Melanocyte of skin (primary cell): ENCODE measurements around the gene ATP1A2. TPM values are rescaled to one million over a fixed set of nuclear protein-coding genes. Genes with fewer than 3 reads are reported as not detected.

Source experiments
- total RNA-seq, 2 donors: library from RNA; depleted of rRNA; stranded (reverse); fragments of >200 nt; gene quantifications; 2 replicates each; pipeline ENCODE4 v1.2.3, GENCODE V29; 2012

The ATP1A2 gene
- total RNA-seq = not detected

DNA sequence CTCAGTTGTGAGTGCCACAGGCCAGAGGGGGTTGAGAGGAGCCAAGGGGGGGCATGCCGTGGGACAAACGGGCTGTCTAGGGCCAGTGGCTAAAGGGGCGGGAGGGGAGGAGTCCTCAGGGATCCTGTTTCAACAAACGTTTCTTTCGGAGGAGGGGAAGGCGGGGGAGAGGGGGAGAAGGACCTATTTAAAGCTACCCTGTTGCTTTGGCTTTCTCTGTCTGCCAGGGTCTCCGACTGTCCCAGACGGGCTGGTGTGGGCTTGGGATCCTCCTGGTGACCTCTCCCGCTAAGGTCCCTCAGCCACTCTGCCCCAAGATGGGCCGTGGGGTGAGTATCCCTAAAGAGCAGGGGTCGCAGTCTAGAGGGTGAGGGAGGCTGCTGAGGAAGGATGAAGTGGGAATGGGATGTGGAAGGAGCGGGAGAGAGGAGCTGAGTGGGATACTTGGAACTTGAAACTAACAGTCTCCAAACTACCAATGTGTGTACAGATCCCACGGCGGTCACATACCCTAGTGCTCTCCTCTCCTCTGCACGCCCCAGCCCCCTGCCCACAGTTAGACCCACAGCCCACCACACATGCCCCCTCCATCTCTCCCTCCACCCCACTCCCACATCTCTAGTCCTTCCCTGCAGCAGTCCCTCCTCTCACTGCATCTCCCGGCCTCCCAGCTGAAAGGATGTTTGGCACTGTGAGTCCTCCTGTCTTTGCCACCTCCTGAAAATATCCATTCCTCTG, at the start of gene ATP1A2:
Gene ATP1A2, plus strand, starts transcription at position 215 of the 738 bp plus-strand sequence. Its CDS starts 103 bp downstream, at position 318.

DNA sequence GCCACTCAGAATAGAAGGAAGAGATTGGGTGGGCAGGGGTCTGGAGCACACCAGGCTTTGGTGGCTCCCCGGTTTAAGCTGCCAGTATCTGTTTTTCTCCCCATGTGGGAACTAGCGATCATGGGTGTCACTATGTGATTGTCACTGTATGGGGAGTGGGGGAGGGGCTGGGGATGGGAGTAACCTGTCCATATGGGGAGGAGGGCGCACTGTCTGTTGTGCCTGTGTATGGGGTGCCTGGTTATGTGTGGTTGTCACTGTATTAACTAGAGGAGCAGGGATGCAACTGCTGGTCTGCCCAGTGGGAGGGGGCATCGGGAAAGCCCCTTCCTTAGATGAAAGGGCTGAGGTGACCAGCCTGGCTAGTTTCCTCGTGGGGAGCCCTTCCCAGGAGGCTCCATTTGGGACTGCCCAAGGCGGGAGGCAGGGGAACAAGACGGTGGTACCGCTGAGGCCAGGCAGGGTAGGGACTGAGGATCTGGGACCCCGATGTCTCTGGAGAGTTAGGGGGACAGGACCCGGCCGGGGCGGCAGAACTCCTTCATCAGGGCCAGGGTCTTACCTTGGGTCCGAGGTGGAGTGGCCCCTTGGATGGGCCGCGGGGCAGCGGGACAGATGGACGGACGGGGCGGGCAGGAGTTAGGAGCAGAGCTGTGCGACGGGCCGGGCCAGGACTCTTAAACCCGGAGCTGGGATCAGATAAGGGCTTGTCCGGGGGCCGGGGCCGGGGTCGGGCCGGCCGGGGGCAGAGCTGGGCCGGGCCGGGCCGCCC, 45.9 kb upstream of the ATP1A2 start, which contains the start of gene KCNJ10:
Gene KCNJ10, minus strand, starts transcription at position 701 of the 772 bp plus-strand sequence. CDS start 27,628 bp downstream, outside the sequence.

DNA sequence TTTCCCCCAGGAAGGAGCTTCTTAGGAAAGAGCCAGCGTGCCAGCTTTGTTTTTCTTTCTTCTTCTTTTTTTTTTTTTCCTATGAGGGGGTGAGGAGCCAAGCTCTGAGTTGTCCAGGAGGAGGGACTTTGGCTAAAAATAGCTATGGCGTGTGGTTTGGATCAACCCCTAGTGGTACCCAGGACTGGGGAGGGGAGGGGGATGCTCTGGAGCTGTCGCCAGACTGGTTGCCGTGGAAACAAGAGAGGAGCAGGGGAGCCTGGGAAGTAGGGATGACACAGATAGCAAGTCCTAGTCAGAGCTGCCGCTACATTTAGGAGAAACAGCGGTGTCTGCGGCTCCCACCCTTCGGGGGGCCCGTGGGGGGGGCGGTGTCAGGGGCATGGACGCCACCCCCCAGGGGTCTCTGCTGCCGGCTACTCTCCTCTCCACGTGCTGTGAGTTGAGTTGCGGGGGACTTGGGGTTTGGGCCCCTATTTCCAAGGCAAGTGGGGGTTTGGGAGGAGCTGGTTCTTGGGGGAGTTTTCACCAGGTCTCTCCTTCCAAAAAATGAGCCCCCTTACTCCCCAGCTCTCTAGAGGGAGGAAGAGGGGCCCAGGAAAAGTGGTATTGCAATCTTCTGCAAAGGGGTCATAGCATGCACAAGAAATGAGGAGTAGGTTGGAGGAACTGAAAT, 34.2 kb upstream of the ATP1A2 start, which contains the start of gene KCNJ9:
Gene KCNJ9, plus strand, starts transcription at position 278 of the 676 bp plus-strand sequence. CDS start 2,493 bp downstream, outside the sequence.

GRCh38 chr1:160097911-160098851, 17.4 kb upstream of the ATP1A2 start, which contains the start of gene IGSF8:
IGSF8 (minus strand) TSS chr1:160098619; CDS start chr1:160098472, 147 bp downstream.

DNA sequence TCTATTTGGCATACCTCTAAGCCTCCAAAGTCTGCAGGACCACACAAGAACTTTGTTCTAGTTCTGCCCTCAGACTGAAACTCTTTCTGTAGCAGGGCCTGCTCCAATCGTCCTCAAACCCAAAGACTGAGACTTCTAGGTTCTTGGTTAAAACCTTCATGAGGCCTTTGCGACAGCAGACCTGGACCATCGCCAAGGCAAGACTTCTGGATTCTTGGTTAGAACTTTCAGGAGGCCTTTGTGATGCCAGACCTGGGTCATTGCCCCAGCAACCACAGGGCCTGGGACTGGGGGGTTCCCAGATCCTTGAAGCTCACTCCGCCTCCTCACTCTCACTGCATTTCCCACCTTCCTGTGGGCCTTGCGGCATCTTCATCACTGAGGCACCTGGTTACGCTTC, 35.7 kb downstream of the ATP1A2 start, which contains the start of gene ATP1A4:
Gene ATP1A4, plus strand, starts transcription at position 301 of the 400 bp plus-strand sequence. CDS start 438 bp downstream, outside the sequence.

DNA sequence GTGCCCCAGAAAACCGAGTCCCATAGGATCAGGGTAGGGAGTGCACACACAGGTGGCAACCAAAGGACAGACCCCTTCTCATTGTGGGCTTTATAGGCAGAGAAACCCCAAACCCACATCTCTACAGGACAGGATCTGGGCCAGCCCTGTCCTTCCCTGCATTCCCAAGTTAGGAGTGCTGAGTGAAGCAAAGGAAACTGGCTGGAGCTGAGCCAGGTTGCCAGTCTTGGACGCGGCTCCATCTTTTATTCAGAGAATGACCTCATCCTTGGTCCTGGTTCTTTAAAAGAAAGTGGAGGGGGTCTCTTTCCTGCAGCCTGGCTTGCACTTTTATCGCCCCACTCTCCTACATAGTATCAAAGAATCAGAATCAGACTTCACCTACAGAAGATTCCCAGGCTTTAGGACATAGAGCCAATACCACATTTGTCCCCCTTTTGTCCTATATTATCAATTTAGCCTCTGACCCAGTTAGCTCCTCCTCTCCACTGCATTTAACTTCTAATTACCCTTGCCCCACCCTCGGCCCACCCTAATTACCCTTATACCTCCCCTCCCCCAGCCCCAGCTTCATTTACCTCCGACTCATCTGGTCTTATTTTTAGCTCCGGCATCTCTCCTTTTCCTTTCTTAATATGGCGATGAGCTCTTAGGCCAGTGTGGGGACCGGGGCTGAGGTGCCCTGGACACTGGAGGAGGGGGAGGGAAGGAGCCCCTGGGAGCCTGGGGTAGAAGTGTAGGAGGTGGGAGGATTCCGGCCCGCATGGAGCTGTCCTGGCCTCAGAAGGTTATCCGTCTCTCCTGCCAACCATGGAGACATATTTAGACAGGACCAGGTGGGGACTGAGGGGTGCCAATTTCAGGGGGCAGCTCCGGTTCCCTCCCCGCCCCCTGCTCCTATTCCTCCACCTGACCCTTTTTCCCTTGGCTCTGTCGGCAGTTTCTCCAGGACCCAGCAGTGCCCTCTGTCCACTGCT, 74.4 kb downstream of the ATP1A2 start, which contains the start of gene CASQ1:
Gene CASQ1, plus strand, starts transcription at position 927 of the 977 bp plus-strand sequence. CDS start 177 bp downstream, outside the sequence.

Other genes with a start within 250 kb of the ATP1A2 start
- under 1 TPM; under 0.01 to 0.67 TPM for gene CFAP45, start 215.6 kb upstream of the ATP1A2 start, total RNA-seq
- gene TAGLN2, start 190.3 kb upstream of the ATP1A2 start, total RNA-seq = 100 to 1,000 TPM; 188 to 288 TPM
- gene IGSF9, start 170.1 kb upstream of the ATP1A2 start, total RNA-seq = under 1 TPM in 1 of 2 donors, not detected in 1; under 0.01 TPM
- gene SLAMF9, start 161.5 kb upstream of the ATP1A2 start, total RNA-seq = 10 to 100 TPM in 1 of 2 donors, 1 to 10 TPM in 1; 2.1 to 14.3 TPM
- 1 to 10 TPM; 4.8 to 5.0 TPM for gene PIGM, start 83.8 kb upstream of the ATP1A2 start, total RNA-seq
- gene KCNJ10, start 45.6 kb upstream of the ATP1A2 start, total RNA-seq = under 1 TPM in 1 of 2 donors, not detected in 1; under 0.01 TPM
- gene KCNJ9, start 34.2 kb upstream of the ATP1A2 start, total RNA-seq = not detected
- gene IGSF8, start 17.1 kb upstream of the ATP1A2 start, total RNA-seq = 100 to 1,000 TPM in 1 of 2 donors, 10 to 100 TPM in 1; 88.4 to 172 TPM
- gene ATP1A4, start 35.8 kb downstream of the ATP1A2 start, total RNA-seq = under 1 TPM in 1 of 2 donors, not detected in 1; under 0.01 TPM
- not detected for gene CASQ1, start 74.8 kb downstream of the ATP1A2 start, total RNA-seq
- gene PEA15, start 89.6 kb downstream of the ATP1A2 start, total RNA-seq = 10 to 100 TPM; 60.6 to 79.9 TPM
- 10 to 100 TPM; 59.3 to 75.0 TPM for gene DCAF8, start 146.8 kb downstream of the ATP1A2 start, total RNA-seq
- 10 to 100 TPM; 46.0 to 61.9 TPM for gene PEX19, start 169.4 kb downstream of the ATP1A2 start, total RNA-seq
- gene COPA, start 227.5 kb downstream of the ATP1A2 start, total RNA-seq = 100 to 1,000 TPM; 133 to 194 TPM
- 100 to 1,000 TPM; 110 to 132 TPM for gene NCSTN, start 227.6 kb downstream of the ATP1A2 start, total RNA-seq